ENCODE measurements around the gene CLIP1.
A peak's percentile ranks its signal among the peaks of the same experiment; 100 is the strongest.

The CLIP1 gene

GRCh38 chr12:122245553-122245952 is 176.9 kb downstream of the CLIP1 start:
- no peak for DNase-seq (ENCODE audit: low read depth)

DNA sequence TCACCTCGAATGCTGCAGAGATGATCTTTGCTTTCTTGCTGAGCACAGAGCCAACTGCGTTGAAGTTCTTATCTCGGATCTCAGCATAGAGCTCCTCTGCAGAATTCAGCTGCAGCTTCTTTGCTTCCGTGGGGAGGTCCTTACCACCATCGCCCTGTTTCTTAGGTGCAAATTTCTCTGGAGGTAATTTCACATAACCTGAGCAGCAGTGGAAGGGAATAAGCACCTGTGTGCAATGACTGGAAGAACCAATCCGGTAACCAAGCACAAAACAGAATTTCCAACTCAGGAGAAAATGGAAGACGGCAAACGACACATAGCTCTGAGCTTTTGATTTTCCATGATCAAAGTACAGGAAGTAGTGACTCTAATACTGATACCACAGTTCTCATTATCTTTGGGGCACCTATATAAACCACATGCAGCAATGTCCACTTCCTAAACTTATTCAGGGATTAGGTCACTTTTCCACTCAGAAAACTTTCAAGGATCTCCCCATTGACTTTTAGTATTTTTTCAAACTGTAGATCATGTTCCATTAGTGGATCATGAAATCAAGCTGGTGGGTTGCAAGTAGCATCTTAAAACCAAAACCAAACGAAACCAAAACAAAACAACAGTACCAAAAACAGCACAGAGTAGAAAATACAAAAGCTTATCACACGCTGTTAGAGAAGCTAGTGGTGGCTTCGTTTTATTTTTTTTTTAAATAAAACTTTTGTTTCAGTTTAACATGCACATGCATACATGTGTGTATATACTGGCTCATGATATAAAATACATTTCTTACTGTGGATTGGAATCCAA is 177.7 kb downstream of the CLIP1 start:
- no peak for DNase-seq (ENCODE audit: low read depth)

GRCh38 chr12:122243965-122244364 is 178.5 kb downstream of the CLIP1 start:
- no peak for DNase-seq (ENCODE audit: low read depth)

- DNase-seq (ENCODE audit: low read depth): no peak
Observed at GRCh38 chr12:122238861-122239260, 183.6 kb downstream of the CLIP1 start.

- no peak for DNase-seq (ENCODE audit: low read depth)
Observed at GRCh38 chr12:122235741-122236140, 186.7 kb downstream of the CLIP1 start.

DNA sequence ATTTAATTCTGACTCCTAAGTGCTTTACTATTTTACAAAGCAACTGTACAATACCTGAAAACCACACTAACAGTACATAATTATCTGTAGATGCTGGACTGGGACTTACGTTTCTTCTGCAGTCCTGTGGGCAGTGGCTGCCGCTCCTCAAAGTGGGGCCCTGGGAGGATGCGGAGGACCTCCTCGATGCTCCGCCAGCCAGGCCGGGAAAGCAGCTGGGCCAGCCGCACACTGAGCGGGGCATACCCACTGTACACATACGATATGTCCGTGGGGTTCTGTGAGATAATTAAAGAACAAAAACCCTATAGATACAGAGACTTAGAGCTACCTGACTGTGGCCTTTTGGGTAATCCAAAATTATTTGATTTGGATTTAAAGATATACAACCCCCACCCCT is 189.8 kb downstream of the CLIP1 start:
- no peak for DNase-seq (ENCODE audit: low read depth)

- no peak for DNase-seq (ENCODE audit: low read depth)
Observed at GRCh38 chr12:122230798-122231197, 191.7 kb downstream of the CLIP1 start.

- no peak for DNase-seq (ENCODE audit: low read depth)
Observed at GRCh38 chr12:122228092-122228491, 194.4 kb downstream of the CLIP1 start.

DNA sequence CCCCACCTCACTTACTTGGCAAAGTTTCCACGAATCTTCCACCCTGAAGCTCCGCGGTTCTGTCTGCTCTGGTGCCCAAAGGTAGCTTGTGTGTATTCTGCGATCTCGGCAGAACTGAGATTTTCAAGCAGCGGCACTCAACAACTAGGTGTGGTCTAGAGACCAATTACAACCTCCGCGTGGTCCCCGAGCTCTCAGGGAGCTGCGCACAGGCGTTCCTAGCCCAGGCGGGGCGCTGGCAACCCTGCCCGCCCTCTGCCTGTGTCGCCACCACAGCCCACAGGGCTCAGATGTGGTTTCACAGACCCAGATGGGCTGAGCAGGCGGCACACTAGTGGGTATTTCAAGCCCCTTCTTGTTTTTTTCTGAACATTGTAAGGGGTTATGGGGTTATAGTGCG is 195.1 kb downstream of the CLIP1 start:
- no peak for DNase-seq (ENCODE audit: low read depth)

DNA sequence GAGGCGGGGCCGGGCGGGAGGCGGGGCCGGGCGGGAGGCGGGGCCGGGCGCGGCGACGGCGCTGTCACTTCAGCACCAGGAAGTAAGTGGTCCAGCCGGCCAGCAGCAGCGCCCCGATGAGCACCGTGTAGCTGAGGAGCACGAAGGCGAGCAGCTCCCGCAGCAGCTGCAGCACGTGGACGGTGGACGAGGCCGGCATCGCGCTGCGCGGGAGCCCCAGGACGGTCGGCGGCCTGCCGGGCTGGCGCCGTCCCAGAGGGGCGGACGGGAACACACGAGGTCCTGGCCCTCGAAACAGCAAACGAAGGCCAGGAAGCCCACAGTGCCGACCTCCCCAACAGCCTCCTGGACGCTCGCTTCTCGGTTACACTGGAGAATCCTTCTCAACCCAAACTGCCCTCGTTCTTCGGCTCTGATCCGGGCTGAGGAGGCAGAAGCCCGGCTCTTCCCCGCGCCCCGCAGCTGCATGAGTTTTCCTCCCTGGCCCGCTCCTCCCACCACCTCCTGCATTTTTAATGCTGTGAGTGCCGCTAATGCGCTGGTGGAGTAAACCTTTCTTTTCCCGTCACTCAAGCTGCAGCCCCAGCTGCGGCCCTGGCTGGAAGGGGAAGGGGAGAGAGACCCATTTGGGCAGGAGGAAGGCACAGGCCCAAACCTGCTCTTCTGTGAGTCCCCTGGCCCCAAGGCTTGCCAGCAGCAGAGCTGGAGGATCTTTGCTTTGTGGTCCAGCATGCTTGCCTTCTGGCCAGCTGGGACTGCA is 195.9 kb downstream of the CLIP1 start:
- no peak for DNase-seq (ENCODE audit: low read depth)

DNA sequence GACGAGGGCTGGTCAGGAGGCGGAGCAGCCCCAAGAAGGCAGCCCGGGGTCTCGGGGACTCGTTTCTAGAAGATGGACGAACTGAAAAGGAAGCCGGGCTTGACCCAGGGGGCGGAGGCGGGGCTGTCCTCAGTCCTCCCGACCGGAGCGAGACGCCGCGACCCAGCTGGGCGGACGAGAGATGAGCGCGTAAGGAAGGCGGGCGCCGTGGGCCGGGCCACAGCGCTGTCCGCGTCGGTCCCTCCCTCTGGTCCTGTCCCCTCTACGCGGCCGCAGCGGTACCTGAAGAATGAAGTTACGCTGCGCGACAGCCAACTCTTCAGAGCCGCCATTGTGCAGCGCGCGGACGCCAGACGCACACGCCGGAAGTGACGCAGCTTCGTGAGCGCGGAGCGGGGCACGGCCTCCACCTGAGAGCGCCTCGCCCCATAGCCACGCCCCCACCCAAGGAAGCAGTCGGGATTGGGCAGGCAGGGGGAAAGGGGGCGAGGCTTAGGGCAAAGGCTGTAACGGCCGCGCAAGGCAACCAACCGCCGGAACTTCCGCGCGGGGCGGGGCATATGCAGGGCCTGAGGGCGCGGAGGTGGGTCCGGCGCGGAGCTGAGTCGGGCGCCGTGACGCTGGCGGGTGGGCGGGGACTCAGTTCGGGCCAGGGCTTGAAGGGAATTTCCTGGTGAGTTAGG is 196.6 kb downstream of the CLIP1 start, which contains the start of gene DIABLO:
TSS of gene DIABLO (minus strand) at position 370 of the 683 bp plus-strand sequence. CDS start at position 332, 38 bp downstream.
- DNase-seq (ENCODE audit: low read depth): peak; percentile 99
